ENCODE data around the gene CCDC141.

Gene CCDC141

DNA sequence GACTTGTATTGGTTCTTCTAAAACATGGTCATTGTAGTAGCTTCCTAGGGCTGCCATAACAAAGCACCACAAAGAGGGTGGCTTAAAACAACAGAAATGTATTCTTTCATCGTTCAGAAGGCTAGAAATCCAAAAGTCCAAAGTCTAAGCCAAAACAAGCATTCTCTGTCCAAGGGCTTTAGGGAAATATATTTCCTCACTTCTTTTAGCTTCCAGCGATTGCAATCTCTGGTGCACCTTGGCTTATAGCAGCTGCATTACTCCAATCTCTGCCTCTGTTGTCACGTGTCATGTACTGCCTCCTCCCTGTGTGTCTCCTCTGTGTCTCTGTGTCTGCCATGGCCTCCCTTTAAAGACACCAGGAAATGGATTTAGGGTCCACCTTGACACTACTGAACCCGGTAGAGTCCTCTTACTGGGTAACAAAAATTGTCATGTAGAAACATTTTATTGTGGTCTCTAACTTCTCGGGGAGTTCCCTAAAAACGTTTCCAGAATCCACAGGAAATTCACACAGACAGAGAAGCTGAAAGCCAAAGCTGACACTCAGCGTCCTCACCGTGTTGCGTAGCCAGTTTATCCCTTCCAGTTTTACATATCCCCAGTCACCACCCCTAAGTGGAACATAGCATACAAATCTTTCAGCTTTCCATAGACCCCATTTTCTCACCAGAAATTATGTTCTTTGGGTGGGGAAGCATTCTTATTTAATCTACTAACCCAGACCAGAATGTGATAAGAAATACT, 222.0 kb downstream of the CCDC141 start:
- DNase-seq (ENCODE audit: low read depth in 2 of 2): no peak

- no peak for DNase-seq (ENCODE audit: low read depth in 2 of 2)
These were observed 222.8 kb downstream of the CCDC141 start for GRCh38 chr2:178827111-178827510.

DNA sequence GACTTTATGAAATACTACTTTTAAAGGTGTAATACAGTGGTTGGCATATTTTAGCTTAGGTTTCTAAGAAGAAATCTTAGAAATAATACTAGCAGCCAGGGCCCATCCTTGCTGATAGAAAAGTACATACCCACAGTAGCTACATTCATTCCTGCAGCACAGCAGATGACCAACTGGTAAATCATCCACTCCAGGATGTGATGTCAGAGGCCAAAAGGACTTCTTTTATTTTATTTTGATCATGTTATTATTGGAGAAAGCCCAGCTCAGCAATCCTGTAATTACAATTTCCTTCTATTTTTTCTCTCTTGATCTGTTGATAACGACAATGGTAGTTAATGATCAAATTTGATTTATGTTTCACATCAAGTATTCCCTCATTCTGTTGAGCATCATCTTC, 224.8 kb downstream of the CCDC141 start:
- DNase-seq (ENCODE audit: low read depth in 2 of 2): no peak

DNA sequence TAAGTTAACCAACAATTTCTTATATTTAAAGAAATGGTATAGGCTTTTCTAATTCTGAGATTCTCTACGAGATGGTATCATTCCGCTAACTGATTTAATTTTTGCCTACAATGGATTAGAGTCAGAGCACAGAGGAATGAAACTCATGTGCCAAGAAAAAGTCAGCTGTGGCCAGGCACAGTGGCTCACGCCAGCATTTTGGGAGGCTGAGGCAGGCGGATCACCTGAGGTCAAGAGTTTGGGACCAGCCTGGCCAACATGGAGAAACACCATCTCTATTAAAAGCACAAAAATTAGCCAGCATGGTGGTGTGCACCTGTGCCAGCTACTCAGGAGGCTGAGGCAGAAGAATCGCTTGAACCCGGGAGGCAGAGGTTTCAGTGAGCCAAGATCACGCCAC, 225.8 kb downstream of the CCDC141 start:
- DNase-seq (ENCODE audit: low read depth in 2 of 2): no peak

- DNase-seq (ENCODE audit: low read depth in 2 of 2): no peak
These were observed 229.9 kb downstream of the CCDC141 start for GRCh38 chr2:178819992-178820391.

DNA sequence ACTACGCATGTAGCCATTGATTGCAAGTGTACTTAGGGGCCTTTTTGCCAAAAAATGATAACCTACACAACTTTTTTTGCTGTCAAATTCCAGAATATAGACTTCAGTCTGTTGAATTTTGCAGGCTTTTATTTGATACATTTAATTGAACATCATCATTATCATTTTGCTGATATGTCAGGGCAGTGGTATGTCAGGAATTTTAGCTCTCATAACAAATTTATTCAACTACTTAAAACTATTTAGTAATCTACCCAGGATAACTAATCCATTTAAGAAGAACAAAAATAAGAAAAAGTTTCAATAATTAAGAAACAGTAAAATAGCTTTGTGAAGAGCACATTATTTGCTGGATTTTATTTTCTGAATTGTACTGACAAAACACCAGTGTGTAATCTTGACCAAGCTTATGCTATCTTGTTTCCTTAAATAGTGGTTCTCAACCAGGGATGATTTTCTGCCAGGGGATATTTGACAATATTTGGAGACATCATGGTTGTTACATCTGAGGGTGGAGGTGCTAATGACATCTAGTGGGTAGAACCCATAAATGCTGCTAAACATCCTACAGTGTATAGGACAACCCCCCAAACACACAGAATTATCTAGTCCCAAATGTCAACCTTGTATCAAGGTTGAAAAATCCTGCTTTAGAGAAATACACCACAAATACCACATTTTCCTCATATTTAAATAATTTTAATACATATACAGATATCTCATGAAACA, 230.6 kb downstream of the CCDC141 start:
- no peak for DNase-seq (ENCODE audit: low read depth in 2 of 2)

DNA sequence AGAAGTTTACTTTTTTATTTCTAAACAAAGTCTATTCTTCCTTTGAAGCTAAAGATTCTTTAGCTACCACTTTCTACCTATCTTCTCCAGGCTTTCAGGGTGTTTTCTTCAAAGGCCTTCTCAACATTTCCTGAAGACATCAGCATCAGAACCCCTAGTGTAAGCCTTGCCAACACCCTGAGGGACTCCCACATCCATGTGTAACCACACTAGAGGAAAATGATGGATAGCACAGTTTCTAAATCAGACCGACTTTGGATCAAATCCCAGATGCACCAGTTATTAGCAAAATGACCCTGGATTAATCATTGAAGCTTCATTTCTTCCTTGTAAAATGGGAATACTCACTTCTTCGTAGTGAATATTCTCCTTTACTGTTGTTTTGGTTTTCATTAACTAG, 238.0 kb downstream of the CCDC141 start:
- no peak for DNase-seq (ENCODE audit: low read depth in 2 of 2)

DNA sequence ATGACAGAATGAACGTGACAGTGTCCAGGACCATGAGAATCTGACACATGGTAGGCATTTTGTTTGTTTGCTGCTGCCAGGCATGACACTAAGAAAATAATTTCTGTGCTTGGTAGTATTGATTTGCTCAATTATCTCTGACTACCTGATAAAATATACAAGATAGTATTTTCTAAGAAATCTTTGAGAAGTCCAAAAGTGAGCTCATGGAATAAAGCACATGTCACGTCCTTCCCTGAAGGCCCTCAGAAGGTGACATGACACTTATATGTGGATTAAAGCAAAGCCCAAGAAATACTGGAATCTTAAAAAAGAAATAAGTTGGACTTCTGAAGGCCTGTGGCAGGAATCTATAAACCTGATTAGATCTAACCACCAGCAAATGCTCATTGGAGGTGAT, 238.9 kb downstream of the CCDC141 start:
- no peak for DNase-seq (ENCODE audit: low read depth in 2 of 2)

- DNase-seq (ENCODE audit: low read depth in 2 of 2): no peak
These were observed 239.5 kb downstream of the CCDC141 start for GRCh38 chr2:178810422-178810821.

- DNase-seq (ENCODE audit: low read depth in 2 of 2): no peak
These were observed 242.5 kb downstream of the CCDC141 start, which contains the start of gene TTN for GRCh38 chr2:178807227-178808008. Gene TTN, minus strand, starts transcription at chr2:178807423. Its CDS starts 2,781 bp downstream, at chr2:178804642.

DNA sequence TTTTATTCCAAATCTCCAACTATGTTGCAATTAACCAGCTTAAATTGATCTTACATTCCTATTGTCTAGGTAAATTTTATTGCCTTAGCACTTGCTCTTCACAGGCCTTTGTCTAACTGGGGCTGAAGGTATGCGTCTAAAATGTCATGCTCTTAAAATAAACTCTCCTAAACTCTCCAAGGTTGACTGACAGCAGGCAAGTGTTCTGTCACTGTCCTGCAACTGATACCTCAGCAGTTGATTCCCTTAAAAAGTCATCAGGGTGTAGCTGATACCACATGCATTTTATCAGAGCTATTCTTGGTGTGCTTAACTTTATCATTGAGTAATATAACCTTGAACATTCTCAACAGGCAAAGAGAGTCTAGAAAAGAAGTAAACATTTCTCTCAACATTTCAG, 243.4 kb downstream of the CCDC141 start:
- DNase-seq (ENCODE audit: low read depth in 2 of 2): no peak

DNA sequence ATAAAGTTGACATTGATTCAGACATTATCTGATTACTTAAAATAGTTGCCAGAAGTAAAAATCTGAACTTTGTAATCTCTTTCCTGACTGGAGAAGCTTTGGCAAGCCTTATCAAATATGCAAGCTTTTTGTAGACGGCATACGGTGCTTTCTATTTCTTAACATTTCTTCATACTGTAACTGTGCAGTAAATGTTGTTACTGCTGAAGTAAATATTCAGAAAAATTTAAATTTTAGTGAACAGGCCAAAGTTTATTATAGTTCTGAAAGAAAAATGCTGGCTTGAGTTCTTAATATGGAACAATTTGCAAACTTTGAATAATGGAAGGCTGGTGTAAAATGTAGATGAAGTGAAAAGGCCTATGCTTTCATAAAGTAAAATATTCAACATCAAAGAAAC, 244.5 kb downstream of the CCDC141 start:
- no peak for DNase-seq (ENCODE audit: low read depth in 2 of 2)

- no peak for DNase-seq (ENCODE audit: low read depth in 2 of 2)
These were observed 245.1 kb downstream of the CCDC141 start for GRCh38 chr2:178804791-178805190.

- DNase-seq (ENCODE audit: low read depth in 2 of 2): no peak
These were observed 249.4 kb downstream of the CCDC141 start for GRCh38 chr2:178800510-178800909.

DNA sequence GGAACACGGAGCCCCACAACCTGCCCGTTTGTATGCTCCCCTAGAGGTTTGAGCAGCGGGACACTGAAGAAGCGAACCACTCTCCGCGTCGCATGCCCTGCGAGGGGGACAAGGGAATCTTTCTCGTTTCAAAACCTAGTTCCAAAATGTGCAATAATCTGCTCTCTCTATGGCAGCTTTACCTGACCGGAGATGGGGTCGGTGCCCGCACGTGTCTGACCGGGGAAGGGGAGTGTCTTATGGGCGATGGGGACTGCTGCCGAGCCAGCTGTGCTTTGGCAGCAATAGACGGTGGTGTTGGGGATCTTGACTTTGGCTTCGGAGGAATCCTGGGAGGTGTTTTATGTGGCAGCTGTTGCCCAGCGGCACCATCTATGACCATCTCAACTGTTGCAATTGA, 250.6 kb downstream of the CCDC141 start:
- DNase-seq (ENCODE audit: low read depth in 2 of 2): no peak

- peak; percentile 6 to 18 for DNase-seq (ENCODE audit: low read depth in 2 of 2)
These were observed 253.8 kb downstream of the CCDC141 start for GRCh38 chr2:178796079-178796677.

DNA sequence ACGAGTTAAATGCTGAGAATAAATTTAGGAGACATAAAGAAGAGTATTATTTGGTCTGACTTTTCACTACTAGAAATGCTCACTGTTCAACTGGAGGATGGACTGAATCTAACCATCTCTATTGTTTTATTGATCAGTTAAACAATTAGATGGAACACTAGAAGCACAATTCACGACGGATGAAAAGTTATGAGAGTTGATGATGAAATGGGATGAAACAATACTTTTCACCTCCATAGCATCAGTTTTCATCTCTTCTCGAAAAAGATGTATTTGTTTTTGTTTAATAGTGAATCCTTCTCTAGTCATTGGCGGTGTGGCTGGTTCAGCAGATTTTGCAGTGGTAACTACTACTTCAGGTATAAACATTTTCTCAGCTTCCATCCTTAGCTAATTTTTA, 262.0 kb downstream of the CCDC141 start:
- DNase-seq (ENCODE audit: low read depth in 2 of 2): no peak

- no peak for DNase-seq (ENCODE audit: low read depth in 2 of 2)
These were observed 262.8 kb downstream of the CCDC141 start for GRCh38 chr2:178787155-178787554.

DNA sequence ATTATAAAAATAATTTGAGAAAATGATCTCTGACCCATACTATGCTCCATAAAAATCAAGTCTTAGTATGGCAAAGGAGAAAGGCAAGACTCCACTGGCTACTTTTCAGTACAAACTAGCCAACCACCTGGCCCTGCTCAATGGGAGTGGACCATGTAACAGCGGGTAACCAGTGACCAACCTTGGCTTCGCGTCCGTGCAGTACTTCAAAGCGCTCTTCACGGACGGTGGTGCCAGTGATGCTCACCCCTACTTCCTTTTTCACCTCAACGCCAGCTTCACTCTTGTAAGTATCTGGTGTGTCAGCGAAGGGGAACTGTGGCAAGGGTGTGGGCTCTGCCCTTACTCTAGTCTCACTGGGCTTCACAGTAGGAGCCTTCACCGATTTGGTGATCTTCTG, 266.0 kb downstream of the CCDC141 start:
- DNase-seq (ENCODE audit: low read depth in 2 of 2): no peak

DNA sequence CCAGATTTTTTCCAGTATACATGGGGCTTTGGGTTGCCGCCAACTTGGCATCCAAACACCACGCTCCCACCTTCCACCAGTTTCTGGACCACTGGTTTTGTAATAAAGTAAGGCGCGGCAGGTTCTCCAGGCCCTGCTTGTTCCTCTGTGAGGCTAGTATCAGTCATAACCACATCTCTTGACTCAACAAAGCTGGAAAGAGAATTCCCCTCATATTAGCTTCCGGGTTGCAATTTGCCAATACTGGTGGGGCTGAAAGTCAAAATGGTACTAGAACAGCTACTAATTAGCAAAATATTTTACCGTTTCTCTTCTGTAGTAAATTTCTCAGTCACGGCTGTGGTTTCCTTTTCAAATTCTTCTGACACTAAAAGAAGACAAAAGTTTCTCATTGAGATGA, 267.7 kb downstream of the CCDC141 start:
- no peak for DNase-seq (ENCODE audit: low read depth in 2 of 2)

Measured in fibroblast of skin of left biceps (primary cell).